ENCODE results near the gene B3GLCT.

- TF ChIP-seq POLR2A (IDR thresholded peaks at IDR 0.05; ENCODE audit: low read depth, low read length) = no peak
- no peak for TF ChIP-seq POLR2AphosphoS5 (IDR thresholded peaks at IDR 0.05; ENCODE audit: low read depth, low read length)
Observed at GRCh38 chr13:31334547-31334946, 134.8 kb downstream of the B3GLCT start.
